Stimulated activated effector memory CD8-positive, alpha-beta T cell treated with anti-CD3 and anti-CD28 coated beads, Interleukin-12 subunit alpha, Interleukin-12 subunit beta, amount 100 ng/mL, for 72 hours (primary cell): ENCODE results near the gene SPRY4.
"Not testable (repeated sequence)": the region's sequence is repeated elsewhere in the genome, so short reads cannot be mapped to it uniquely, and the experiment has no call there.

Experiments
- ATAC-seq: fragments of 150-1000 bp; cut with Tn5 transposase; 2 replicates; pipeline ENCODE4 v1.10.0; 2021
- DNase-seq, 2 donors: peaks; one replicate each; pipeline ENCODE4 v3.0.0; 2021 to 2022; ENCODE audit warnings: low spot score in 2 of 2
- H3K27ac Mint-ChIP-seq: one replicate; pipeline ENCODE4 v1.8.0; 2022; ENCODE audit warnings: mild to moderate bottlenecking, mixed read lengths
- H3K36me3 Mint-ChIP-seq: one replicate; pipeline ENCODE4 v1.8.0; 2022; ENCODE audit warnings: mild to moderate bottlenecking, mixed read lengths
- H3K4me1 Mint-ChIP-seq: one replicate; pipeline ENCODE4 v1.8.0; 2022; ENCODE audit warnings: mixed read lengths
- H3K4me3 Mint-ChIP-seq: one replicate; pipeline ENCODE4 v1.8.0; 2022; ENCODE audit warnings: mild to moderate bottlenecking, mixed read lengths
- H3K9me3 Mint-ChIP-seq: one replicate; pipeline ENCODE4 v1.8.0; 2022; ENCODE audit warnings: mixed read lengths

The SPRY4 gene

GRCh38 chr5:142350021-142350420 lies 25.2 kb upstream of the SPRY4 start:
- Mint-ChIP-seq H3K36me3 (no peaks in the 10 kb centered on the region), H3K4me3 (no peak overlapping the region), H3K4me1 (peaks cover 5% of the 10 kb centered on the region), H3K9me3 (peaks cover 2% of the 10 kb centered on the region), H3K27ac (no peak overlapping the region)
- DNase-seq = no peak
- no peak for ATAC-seq

- Mint-ChIP-seq H3K36me3 (no peaks in the 10 kb centered on the region), H3K4me3 (no peak overlapping the region), H3K9me3 (peaks cover 9% of the 10 kb centered on the region), H3K27ac (no peak overlapping the region), H3K4me1 (no peaks in the 10 kb centered on the region)
- ATAC-seq = no peak
- no peak for DNase-seq
Measured at GRCh38 chr5:142346706-142347105, 21.9 kb upstream of the SPRY4 start.

GRCh38 chr5:142344915-142345314 lies 20.1 kb upstream of the SPRY4 start:
- H3K4me3 Mint-ChIP-seq, H3K27ac Mint-ChIP-seq, DNase-seq, H3K36me3 Mint-ChIP-seq, H3K4me1 Mint-ChIP-seq, ATAC-seq, H3K9me3 Mint-ChIP-seq: not testable (repeated sequence)

GRCh38 chr5:142343531-142343930 lies 18.7 kb upstream of the SPRY4 start:
- H3K9me3 Mint-ChIP-seq = peaks cover 7% of the 10 kb centered on the region
- no peaks in the 10 kb centered on the region for H3K36me3 Mint-ChIP-seq
- no peak for DNase-seq
- no peak for ATAC-seq
- no peaks in the 10 kb centered on the region for H3K4me1 Mint-ChIP-seq
- no peak overlapping the region for H3K27ac Mint-ChIP-seq
- H3K4me3 Mint-ChIP-seq = no peak overlapping the region

GRCh38 chr5:142342128-142342981 lies 17.5 kb upstream of the SPRY4 start:
- Mint-ChIP-seq H3K9me3 (peaks cover 7% of the 10 kb centered on the region), H3K4me1 (no peaks in the 10 kb centered on the region), H3K4me3 (no peak overlapping the region), H3K27ac (peak overlapping the region; percentile 4), H3K36me3 (no peaks in the 10 kb centered on the region)
- ATAC-seq (no peak), DNase-seq (no peak)

- no peak for DNase-seq
- Mint-ChIP-seq H3K27ac (no peak overlapping the region), H3K4me3 (no peak overlapping the region), H3K9me3 (peaks cover 7% of the 10 kb centered on the region), H3K36me3 (no peaks in the 10 kb centered on the region), H3K4me1 (no peaks in the 10 kb centered on the region)
- ATAC-seq = no peak
Measured at GRCh38 chr5:142339781-142340180, 15.0 kb upstream of the SPRY4 start.

GRCh38 chr5:142334538-142334937 lies 9.7 kb upstream of the SPRY4 start:
- Mint-ChIP-seq H3K36me3 (no peaks in the 10 kb centered on the region), H3K4me1 (no peaks in the 10 kb centered on the region)
- no peak for DNase-seq

GRCh38 chr5:142333749-142334148 lies 8.9 kb upstream of the SPRY4 start:
- not testable (repeated sequence) for H3K9me3 Mint-ChIP-seq, H3K27ac Mint-ChIP-seq, DNase-seq, H3K4me3 Mint-ChIP-seq, H3K4me1 Mint-ChIP-seq, H3K36me3 Mint-ChIP-seq, ATAC-seq

More at GRCh38 chr5:142334538-142334937, 9.7 kb upstream of the SPRY4 start:
- ATAC-seq = no peak
- Mint-ChIP-seq H3K4me3 (no peak overlapping the region), H3K27ac (no peak overlapping the region), H3K9me3 (no peaks in the 10 kb centered on the region)

- no peaks in the 10 kb centered on the region for H3K9me3 Mint-ChIP-seq
- no peak for DNase-seq
- peaks cover 14% of the 10 kb centered on the region for H3K4me1 Mint-ChIP-seq
- H3K36me3 Mint-ChIP-seq = no peaks in the 10 kb centered on the region
- no peak overlapping the region for H3K27ac Mint-ChIP-seq
- no peak overlapping the region for H3K4me3 Mint-ChIP-seq
- ATAC-seq = no peak
Measured at GRCh38 chr5:142330444-142330843, 5.6 kb upstream of the SPRY4 start.

GRCh38 chr5:142330026-142330425 lies 5.2 kb upstream of the SPRY4 start:
- Mint-ChIP-seq H3K9me3 (no peaks in the 10 kb centered on the region), H3K36me3 (peaks cover 2% of the 10 kb centered on the region), H3K4me1 (peaks cover 18% of the 10 kb centered on the region), H3K4me3 (no peak overlapping the region), H3K27ac (no peak overlapping the region)
- DNase-seq (no peak), ATAC-seq (no peak)

- Mint-ChIP-seq H3K4me3 (no peak overlapping the region), H3K9me3 (no peaks in the 10 kb centered on the region), H3K4me1 (peaks cover 33% of the 10 kb centered on the region), H3K27ac (no peak overlapping the region), H3K36me3 (peaks cover 6% of the 10 kb centered on the region)
- DNase-seq = no peak
- no peak for ATAC-seq
Measured at GRCh38 chr5:142327111-142327842, 2.5 kb upstream of the SPRY4 start.

- H3K9me3 Mint-ChIP-seq = no peaks in the 10 kb centered on the region
- H3K36me3 Mint-ChIP-seq = peaks cover 6% of the 10 kb centered on the region
- peaks cover 33% of the 10 kb centered on the region for H3K4me1 Mint-ChIP-seq
- H3K27ac Mint-ChIP-seq = no peak overlapping the region
- peak overlapping the region; percentile 86 for H3K4me3 Mint-ChIP-seq
- no peak for ATAC-seq
- DNase-seq = no peak
Measured at GRCh38 chr5:142326480-142326938, 1.7 kb upstream of the SPRY4 start.

- Mint-ChIP-seq H3K36me3 (peaks cover 6% of the 10 kb centered on the region), H3K4me1 (peaks cover 37% of the 10 kb centered on the region), H3K9me3 (no peaks in the 10 kb centered on the region), H3K4me3 (peak overlapping the region; percentile 86), H3K27ac (no peak overlapping the region)
- ATAC-seq (no peak), DNase-seq (peak in 1 of 2 donors; percentile 59)
Measured at GRCh38 chr5:142325725-142326479, 1.1 kb upstream of the SPRY4 start.

- Mint-ChIP-seq H3K4me1 (peaks cover 46% of the 10 kb centered on the region), H3K4me3 (peak overlapping the region; percentile 86), H3K27ac (peak overlapping the region; percentile 63), H3K36me3 (peaks cover 6% of the 10 kb centered on the region), H3K9me3 (no peaks in the 10 kb centered on the region)
- DNase-seq = no peak
- peak; percentile 70 for ATAC-seq
Measured at GRCh38 chr5:142324136-142324870, 518 bp downstream of the SPRY4 start.
